Midbrain (tissue), 1 donor: Measurements from ENCODE around the gene RRAD.
"Not testable (repeated sequence)": the region's sequence is repeated elsewhere in the genome, so short reads cannot be mapped to it uniquely, and the experiment has no call there.

ENCODE experiments used
- DNase-seq: peaks from one replicate; lab custom pipeline; 2025; lab: John Stamatoyannopoulos, UW

RRAD gene

DNA sequence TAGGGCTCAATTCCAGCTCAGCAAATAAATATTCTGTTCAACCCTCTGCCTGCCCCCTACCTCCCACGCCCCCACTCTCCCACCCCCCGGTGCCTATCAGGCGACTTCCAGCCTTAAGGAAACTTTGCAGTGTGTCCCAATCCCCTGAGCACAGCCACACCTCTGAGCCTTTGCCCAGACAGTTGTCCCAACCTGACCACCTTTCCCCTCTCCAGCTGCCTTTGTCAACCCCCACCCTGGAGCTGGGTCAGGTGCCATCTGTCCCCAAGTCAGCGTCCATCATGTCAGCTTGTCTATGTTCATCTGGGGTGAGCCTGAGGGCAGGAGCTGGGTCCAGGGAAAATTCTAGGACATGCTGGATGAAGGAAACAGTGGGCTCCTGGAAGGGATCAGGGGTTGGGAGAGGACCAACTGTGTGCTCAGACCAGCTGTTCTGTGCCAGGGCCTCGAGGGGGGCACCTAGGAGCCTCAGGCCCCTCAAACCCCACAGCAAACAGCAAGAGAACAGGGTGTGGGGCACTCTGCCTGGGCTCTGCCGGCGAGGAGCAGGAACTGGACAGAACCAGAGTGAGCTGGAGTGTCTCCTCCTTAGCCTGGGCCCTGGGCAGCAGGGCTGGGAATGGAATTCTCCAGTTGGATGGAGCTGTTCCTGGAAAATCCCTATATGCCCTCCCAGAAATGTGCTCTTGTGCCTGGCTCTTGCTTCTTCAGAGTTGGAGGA is 24.5 kb downstream of the RRAD start:
- peak; percentile 30 for DNase-seq

DNA sequence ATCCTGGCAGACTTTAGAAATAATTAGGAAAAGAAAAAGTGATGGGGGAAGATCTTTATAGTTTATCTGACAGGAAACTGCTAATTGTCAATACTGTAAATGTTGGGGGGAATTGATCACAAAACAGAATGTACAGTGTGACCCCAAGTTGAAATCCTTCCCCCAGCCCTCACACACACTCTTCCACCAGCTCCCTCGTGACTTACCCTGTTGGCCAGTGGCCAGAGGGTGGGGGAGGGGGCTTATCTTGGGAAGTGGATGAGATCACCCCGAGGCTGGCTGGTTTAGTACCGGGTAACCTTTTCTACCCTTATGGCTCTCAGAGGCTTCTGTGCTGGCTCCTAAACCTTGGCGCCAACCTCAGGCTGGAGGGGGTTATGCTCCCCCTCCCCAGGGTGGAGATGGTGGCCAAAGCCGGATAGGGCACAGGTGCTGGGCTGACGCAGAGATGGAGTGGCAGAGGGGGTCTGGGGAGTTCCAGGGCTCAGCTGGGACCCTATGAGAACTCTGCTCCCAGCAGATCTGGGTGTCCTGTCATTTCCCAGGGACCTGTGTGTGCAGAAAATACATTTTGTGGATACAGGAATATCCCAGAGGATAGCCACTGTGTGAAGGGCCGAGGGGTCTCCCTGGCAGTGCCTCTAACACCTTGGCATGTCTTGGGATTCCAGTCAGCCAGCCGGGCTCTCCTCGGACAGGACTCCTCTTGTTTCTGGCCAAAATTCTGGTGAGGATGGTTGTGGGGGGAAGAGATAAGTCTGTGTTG is 25.2 kb downstream of the RRAD start:
- no peak for DNase-seq

DNA sequence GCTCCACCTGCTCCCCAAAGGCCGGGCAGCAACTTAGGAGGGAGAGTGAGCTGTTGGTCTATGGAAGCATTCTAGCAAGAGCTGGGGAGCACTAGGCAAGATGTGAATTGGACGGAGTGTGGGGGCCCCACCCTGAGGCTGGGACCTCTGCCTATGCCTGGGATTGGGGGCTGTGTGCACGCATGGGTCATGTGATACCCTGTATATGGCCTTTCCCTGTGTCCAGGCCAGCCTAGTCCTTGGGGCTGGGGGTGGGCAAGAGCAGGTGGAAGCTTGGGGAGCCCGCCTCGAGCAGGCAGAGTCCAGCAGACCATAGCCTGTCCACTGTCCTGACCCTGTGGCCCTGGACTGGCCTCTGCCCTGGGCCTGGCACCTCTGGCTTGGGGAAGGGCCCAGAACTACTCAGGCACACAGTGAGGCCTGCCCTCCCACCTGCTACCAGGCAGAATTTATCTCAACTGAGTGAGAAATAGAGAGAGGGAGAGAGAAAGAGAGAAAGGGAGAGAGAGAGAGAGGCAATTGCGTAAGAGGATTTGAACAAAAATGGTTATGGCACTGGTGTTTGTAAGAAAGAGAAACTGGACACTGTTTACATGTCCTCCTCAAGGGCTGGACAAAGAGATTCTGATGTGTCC is 25.9 kb downstream of the RRAD start:
- no peak for DNase-seq

DNA sequence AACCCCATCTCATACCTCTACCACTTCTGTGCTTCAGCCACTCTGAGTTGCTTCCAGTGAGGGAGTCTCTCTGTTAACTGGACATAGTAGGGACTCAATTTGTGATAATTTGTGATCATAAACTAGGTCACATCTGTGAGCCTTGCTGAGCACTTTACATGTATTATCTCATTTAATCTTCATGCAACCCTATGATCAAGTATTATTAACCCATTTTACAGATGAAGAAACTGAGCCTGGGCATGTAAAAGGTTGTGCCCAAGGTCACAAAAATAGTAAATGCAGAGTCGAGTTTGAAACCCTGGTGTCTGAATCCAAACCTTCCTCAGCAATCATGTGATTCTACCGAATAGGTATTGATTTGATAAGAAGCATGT is 26.4 kb downstream of the RRAD start:
- DNase-seq = no peak

DNA sequence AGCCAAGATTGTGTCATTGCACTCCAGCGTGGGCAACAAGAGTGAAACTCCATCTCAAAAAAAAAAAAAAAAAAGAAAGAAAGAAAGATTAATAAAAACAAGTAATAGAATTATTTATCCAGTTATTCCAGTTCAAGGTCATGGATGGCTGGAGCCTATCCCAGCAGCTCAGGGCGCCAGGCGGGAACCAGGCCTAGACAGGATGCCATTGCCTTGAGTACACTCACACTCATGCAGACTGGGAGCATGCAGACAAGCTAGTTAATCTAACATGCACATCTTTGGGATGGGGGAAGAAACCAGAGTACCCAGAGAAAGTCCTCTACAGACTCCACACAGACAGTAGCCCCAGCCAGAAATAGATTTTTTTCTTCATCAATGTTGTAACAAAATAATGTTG is 27.1 kb downstream of the RRAD start:
- no peak for DNase-seq

DNA sequence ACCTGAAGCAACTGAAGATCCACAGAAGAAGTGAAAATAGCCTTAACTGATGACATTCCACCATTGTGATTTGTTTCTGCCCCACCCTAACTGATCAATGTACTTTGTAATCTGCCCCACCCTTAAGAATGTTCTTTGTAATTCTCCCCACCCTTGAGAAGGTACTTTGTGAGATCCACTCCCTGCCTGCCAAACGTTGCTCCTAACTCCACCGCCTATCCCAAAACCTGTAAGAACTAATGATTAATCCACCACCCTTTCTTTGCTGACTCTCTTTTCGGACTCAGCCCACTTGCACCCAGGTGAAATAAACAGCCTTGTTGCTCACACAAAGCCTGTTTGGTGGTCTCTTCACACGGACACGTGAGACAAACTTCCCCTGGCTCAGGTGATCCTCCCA is 28.7 kb downstream of the RRAD start:
- not testable (repeated sequence) for DNase-seq

DNA sequence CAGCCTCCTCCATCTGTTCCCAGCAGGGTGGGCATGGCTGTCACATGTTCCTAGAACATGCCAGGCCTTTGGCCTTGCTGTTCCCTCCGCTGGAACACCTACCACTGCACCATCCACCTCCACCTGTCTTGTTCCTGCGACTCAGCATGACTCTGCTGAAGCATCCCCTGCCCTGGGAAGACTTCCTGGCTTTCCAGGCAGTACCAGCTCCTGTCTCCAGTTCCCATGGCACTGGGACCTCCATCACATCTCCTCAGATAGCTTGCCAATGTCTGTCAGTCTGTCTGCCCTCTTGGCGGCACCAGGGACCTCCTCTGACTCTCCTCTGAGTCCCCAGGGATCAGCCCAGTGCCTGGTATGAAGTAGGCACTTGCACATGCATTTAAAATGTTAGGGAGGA is 29.3 kb downstream of the RRAD start:
- no peak for DNase-seq

DNA sequence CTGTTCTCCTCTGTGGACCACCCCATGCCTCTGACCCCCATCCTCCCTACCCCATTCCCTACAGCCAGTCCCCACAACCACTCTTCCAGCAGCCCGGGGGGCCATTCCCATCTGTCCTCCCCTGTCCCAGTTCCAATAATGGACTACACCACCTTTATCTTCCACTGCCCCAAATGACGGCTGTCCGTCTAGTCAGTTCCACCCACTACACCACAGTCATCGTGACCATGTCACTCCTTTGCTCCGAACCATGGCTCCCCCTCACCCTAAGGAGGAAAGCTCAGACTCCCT is 29.7 kb downstream of the RRAD start:
- no peak for DNase-seq

DNA sequence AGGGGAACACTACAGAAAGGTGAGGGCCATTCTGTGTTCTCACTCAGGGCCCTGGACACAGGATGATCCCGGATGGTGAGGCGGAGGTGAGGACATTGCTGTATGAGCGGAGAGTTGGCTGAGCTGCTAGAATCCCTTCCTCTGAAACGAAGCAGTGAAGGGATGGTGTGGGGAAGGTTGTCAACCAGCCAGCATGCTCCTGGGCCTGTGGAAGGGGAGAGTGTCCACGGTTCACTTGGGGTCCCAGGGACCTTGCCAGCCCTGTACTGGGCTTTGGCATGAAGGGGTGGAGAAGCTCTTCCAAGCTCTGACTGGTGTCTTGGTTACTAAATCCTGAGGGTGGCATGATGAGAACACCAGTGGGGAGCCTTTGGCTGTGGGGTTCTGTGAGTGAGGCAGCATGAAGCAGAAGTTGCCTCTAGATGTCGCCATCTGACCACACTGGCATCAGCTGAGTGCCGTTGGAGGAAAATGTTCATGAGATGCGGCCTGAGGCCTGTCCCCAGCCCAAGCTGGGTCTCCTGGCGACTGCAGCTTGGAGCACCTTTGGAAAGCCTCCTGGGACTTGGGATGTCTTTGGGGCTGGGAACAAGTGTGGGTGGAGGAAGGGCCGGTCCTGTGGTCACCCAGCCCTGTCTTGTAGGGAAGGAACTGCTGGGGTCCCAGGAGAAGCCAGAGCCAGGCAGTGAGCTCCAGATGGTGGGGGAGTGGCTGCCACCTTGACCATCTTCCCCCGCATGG is 30.2 kb downstream of the RRAD start:
- DNase-seq = peak; percentile 84

DNA sequence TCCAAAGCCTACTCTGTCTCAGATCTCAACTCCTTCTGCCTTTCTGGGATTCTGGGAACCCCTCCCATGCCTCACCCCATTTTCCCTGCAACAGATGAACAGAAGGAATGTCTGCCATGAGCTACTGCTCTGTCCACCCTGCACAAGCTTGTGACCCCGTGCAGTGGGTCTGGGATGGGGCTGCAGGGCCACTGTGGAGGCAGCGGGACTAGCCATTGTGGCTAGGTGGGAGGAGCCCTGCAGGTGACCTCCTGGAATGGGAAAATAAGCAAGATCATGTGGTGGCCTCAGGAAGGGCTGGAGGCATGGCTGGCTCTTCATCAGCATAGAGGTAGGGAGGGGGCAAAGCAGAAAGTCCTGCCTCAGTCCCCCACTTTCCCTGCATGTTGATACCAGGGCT is 31.3 kb downstream of the RRAD start:
- no peak for DNase-seq

DNA sequence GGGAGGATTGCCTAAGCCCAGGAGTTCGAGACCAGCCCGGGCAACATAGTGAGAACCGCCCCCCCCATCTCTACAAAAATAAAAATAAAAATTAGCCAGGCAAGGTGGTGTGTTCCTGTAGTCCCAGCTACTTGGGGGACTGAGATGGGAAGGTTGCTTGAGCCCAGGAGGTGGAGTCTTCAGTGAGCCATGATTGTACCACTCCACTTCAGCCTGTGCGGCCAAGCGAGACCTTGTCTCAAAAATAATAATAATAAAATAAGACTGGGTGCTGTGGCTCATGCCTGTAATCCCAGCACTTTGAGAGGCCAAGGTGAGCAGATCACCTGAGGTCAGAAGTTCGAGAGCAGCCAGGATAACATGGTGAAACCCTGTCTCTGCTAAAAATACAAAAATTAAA is 33.5 kb downstream of the RRAD start:
- DNase-seq = no peak

DNA sequence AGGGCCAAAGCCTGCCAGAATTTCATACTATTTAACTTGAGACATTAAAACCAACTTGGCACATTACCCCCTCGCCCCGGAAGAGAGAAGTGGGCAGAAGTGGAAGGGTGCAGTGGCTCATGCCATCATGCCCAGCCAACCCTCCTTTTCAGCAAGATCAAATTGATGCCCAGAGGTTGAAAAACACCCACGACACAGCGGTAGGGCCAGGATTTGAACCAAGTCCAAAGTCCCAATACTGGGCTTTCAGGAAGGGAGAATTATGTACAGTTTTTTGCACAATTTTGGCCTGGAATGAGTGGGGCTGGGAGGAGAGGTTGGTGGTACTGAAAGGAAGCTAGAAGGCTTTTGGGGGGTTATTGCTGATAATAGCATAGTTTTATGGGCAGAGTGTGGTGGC is 34.0 kb downstream of the RRAD start:
- no peak for DNase-seq

DNA sequence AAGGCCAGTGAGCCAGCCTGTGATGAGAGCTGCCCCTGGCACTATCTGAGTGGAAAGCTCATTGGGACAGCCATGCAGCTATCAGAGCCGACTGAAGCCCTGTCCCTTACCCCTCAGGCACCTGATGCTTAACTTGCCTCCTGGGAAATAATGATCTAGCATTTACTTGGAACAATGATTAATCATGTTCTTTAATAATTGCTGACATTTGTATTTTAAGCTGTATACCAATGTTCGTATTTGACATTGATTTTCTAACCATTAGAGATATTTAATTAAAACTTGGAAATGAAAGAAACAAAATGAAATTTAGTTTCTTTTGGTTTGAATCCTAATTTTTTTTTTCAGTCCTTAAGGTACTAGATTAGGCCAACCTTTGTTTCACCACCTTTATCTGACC is 34.5 kb downstream of the RRAD start:
- DNase-seq = no peak

DNA sequence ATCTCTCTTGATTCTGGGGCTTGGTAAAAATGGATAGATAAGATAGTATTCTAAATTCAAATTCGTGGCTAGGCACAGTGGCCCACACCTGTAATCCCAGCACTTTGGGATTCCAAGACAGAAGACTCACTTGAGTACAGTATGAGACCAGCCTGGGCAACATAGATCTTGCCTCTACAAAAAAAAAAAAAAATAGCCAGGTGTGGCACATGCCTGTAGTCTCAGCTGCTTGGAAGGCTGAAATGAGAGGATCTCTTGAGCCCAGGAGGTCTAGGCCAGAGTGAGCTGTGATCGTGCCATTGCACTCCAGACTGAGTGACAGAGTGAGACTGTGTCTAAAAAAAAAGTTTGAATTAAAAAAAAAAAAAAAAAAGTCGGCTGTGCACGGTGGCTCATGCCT is 35.7 kb downstream of the RRAD start:
- DNase-seq = no peak

DNA sequence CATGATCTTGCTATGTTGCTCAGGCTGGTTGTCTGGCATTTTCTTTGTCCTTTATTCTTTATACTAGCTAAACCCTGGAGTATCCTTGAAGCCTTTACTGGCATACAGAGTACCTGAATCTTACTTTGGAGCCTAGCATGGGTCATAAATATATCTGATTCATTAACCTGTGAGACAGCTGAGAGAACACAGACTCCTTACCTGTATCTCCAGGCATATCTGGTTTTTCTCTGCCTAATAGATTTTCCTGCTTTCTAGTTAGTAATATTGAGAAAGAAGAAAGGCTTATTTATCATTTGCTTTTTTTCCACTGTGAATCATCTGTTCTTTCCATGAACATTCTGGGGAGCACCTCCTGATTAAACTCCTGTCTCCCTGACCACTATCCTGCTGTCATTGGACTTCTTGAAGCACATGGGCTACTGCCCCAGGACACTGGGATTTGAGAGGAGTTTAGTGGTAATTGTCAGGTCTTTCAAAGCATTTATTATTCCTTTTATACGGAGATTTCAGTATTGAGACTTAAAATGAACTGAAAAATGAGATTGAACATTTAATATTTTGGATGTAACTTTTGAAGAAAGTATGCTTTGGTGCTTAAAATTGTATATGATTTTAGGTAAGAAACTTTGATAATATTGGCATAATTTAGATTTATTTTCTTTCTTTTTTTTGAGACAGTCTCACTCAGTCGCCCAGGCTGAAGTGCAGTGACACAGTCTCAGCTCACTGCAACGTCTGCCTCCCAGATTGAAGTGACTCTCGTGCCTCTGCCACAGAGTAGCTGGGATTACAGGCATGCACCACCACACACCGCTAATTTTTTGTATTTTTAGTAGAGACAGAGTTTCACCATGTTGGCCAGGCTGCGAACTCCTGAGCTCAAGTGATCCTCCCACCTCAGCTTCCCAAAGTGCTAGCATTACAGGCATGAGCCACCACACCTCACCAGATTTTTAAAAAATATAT is 36.4 kb downstream of the RRAD start:
- DNase-seq = no peak

DNA sequence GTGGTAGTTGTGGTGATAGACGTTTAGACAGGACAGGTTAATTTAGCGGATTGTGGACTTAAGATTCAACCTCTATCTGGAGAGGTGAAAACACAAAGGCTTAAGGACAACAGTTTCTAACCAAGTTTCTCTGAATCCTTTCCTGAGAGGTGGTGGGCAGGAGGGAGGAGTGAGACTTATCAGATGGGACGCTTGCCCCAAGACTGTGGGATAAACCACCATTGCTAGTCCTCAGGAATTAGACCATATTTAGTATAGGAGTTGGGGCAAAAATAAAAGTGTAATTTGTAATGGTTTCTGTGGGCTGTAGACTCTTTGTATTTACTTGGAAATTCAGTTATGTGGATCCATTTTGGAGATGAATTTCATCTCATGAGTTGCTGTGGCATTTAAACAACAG is 38.4 kb downstream of the RRAD start:
- DNase-seq = no peak

DNA sequence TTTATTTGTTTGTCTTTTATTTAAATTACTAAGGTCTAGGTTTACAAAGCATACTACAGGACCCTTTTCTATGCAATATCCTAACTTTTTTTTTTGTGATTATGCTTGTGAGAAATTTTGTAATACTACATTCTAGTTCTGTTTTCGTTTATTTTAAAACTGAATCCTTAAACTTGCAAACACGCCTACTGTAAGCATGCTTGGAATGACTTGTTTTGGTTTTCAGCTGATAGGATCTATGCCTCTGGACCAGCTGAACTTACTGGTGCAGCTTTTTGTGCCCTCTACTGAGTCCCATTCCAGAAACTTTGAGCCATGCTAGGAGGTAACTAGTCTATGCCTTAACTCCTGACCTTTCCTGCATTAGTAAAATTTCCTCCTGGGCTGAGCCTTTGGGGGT is 39.0 kb downstream of the RRAD start:
- DNase-seq = no peak

DNA sequence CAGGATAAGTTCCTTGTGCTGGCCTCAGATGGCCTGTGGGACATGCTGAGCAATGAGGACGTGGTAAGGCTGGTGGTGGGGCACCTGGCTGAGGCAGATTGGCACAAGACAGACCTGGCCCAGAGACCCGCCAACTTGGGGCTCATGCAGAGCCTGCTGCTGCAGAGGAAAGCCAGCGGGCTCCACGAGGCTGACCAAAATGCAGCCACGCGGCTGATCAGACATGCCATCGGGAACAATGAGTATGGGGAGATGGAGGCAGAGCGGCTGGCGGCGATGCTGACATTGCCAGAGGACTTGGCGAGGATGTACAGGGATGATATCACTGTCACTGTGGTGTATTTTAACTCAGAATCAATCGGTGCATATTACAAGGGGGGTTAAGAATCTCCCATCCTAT is 39.8 kb downstream of the RRAD start:
- DNase-seq = no peak

DNA sequence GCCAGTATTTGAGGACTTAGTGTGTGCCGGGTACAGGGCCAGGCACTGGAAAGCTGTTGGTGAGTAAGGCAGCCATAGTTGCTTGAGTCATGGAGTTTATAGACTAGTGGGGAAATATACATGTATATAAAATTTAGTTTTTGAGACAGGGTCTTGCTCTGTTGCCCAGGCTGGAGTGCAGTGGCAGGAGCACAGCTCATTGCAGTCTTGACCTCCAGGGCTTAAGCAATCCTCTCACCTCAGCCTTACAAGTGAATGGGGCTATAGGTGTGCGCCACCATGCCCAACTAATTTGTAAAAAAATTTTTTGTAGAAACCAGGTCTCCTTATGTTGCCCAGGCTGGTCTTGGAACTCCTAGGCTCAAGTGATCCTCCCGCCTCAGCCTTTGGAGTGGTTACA is 42.6 kb downstream of the RRAD start:
- no peak for DNase-seq

DNA sequence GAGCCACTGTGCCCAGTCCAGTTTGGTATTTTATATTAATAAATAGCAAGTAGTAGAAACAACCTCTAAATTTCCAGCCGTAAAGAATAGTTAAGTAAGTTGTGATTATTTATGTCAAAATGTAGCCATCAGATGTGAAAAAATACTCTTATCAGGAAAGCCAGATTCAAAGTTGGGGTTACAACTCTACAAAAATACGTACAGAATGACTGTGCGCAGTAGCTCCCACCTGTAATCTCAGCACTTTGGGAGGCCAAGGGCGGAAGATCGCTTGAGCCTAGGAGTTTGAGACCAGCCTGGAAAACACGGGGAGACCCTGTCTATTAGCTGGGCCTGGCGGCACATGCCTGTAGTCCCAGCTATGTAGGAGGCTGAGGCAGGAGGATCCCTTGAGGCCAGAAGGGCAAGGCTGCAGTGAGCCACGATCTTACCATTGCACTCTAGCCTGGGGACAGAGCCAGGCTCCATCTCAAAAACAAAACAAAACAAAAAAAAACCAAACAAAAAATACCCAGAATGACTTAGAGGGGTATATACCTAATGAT is 43.3 kb downstream of the RRAD start:
- DNase-seq = no peak

DNA sequence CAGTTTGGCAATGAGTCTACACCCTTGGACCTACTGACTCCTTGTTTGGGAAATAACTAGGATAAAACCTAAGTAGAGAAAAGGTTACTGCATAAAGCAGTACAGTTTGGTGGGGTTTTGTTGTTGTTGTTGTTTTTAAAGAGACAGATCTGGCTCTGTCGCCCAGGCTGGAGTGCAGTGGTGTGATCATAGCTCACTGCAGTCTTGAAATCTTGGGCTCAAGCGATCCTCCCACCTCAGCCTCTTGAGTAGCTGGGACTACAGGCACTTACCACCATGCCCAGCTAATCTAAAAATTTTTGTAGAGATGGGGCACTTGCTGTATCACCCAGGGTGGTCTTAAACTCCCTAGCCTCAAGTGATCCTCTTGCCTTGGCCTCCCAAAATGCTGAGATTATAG is 43.8 kb downstream of the RRAD start:
- DNase-seq = no peak
